LNCaP clone FGC (cell line): Measurements from ENCODE around the gene MAP3K1.

Source experiments
- DNase-seq: peaks from one replicate; pipeline ENCODE4 v3.0.0-alpha.2; 2011; ENCODE audit warnings: low read depth
- H3K4me3 ChIP-seq: 2 replicates; pipeline ENCODE4 v1.5.1; 2011; ENCODE audit warnings: mild to moderate bottlenecking, low read depth, low read length, control low read depth
- CTCF ChIP-seq: IDR thresholded peaks from 2 replicates; pipeline ENCODE4 v1.5.1; 2012; ENCODE audit warnings: mild to moderate bottlenecking; ENCODE audit not compliant: control insufficient read depth, insufficient read depth; ENCODE audit errors: extremely low read depth

MAP3K1 gene

DNA sequence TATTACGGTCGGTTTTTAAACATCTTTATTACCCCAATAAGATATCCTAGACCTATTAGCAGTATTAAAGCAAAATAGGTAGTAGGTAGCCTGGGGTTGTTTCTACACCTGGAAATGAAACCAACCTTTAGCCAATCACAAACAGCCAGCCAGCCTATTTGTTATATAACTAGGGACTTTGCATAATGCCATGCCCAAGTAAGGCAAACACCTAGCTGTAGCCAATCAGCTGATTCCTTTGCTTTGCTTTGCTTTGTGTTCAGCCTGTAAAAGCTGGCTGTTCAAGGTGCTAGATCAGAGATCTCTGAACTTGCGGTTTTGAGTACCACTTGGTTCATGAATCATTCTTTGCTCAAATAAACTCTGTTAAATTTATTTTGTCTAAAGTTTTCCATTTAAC is 47.6 kb downstream of the MAP3K1 start:
- no peak for TF ChIP-seq CTCF
- no peak overlapping the region for H3K4me3 ChIP-seq
- DNase-seq = no peak

- TF ChIP-seq CTCF = no peak
- H3K4me3 ChIP-seq = no peak overlapping the region
- DNase-seq = no peak
These were observed 56.4 kb downstream of the MAP3K1 start for GRCh38 chr5:56871777-56872176.

- no peak overlapping the region for H3K4me3 ChIP-seq
- DNase-seq = no peak
- TF ChIP-seq CTCF = no peak
These were observed 57.7 kb downstream of the MAP3K1 start for GRCh38 chr5:56873056-56873455.

- DNase-seq = no peak
- TF ChIP-seq CTCF = no peak
- no peak overlapping the region for H3K4me3 ChIP-seq
These were observed 61.0 kb downstream of the MAP3K1 start for GRCh38 chr5:56876327-56876726.

- TF ChIP-seq CTCF = no peak
- DNase-seq = no peak
- H3K4me3 ChIP-seq = no peak overlapping the region
These were observed 66.2 kb downstream of the MAP3K1 start for GRCh38 chr5:56881571-56881970.

DNA sequence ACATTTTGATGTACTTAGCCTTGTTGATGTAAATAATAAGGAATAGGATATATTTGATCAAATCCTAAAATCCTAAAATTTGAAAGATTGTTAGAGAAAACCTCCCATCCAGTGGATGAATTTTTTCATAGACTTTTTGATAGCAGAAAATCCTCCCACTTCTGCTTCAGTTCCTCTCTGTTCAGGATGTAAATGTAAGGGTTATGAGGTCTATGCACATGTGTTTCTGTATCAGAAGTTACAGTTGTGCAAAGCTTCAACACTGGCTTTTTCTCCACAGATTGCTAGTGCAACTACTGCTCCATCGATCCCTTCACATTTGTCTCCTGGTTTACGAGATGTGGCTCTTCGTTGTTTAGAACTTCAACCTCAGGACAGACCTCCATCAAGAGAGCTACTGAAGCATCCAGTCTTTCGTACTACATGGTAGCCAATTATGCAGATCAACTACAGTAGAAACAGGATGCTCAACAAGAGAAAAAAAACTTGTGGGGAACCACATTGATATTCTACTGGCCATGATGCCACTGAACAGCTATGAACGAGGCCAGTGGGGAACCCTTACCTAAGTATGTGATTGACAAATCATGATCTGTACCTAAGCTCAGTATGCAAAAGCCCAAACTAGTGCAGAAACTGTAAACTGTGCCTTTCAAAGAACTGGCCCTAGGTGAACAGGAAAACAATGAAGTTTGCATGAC is 78.1 kb downstream of the MAP3K1 start:
- no peak overlapping the region for H3K4me3 ChIP-seq
- DNase-seq = no peak
- TF ChIP-seq CTCF = no peak

DNA sequence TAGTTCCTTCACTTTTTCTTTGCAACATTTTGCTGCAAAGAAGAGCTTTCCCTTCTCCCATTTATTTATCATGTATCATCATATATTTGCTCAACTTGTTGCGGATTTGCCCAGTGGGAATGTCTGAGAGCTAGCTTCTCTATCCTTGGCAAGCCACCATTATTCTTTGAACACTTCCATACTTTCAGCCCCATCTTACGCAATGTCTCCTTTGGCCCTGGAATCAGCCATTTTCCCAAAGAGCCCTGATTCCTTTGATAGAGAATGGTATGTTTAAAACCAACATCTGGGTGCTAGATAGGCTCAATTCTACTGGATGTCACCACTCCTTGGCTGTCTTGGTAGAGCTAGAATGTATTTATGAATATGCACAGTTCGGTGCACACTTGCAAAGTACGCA is 81.4 kb downstream of the MAP3K1 start:
- no peak overlapping the region for H3K4me3 ChIP-seq
- no peak for DNase-seq
- no peak for TF ChIP-seq CTCF
